Cerebellar nuclear complex (tissue), 1 donor: ENCODE results near the gene INPP5B.

Experiments
- DNase-seq, 2 experiments: peaks; one replicate each; lab custom pipeline; 2025; lab: John Stamatoyannopoulos, UW

Gene INPP5B

GRCh38 chr1:37840711-37841110 is 106.1 kb downstream of the INPP5B start:
- DNase-seq: no peak

GRCh38 chr1:37839676-37840075 is 107.2 kb downstream of the INPP5B start:
- DNase-seq: no peak

- DNase-seq: no peak
These were observed 110.1 kb downstream of the INPP5B start for GRCh38 chr1:37836788-37837187.

- no peak for DNase-seq
These were observed 115.0 kb downstream of the INPP5B start for GRCh38 chr1:37831809-37832208.

- DNase-seq: no peak
These were observed 115.7 kb downstream of the INPP5B start for GRCh38 chr1:37831109-37831508.

GRCh38 chr1:37828410-37829074 is 118.3 kb downstream of the INPP5B start:
- no peak for DNase-seq

- no peak for DNase-seq
These were observed 121.3 kb downstream of the INPP5B start for GRCh38 chr1:37825506-37825905.

- DNase-seq: no peak
These were observed 122.9 kb downstream of the INPP5B start for GRCh38 chr1:37824001-37824400.

GRCh38 chr1:37822906-37823815 is 123.7 kb downstream of the INPP5B start:
- DNase-seq: no peak

GRCh38 chr1:37821481-37821880 is 125.4 kb downstream of the INPP5B start:
- DNase-seq: no peak

GRCh38 chr1:37817481-37817880 is 129.4 kb downstream of the INPP5B start:
- DNase-seq: no peak

- no peak for DNase-seq
These were observed 132.6 kb downstream of the INPP5B start for GRCh38 chr1:37814252-37814651.

GRCh38 chr1:37813529-37814145 is 133.2 kb downstream of the INPP5B start:
- DNase-seq: no peak

- DNase-seq: no peak
These were observed 135.7 kb downstream of the INPP5B start for GRCh38 chr1:37811027-37811655.
